SK-N-SH (cell line): ENCODE data around the gene IGFL1.

ENCODE experiments used
- CHD2 ChIP-seq: fragments of 150-350 bp; IDR thresholded peaks from 2 replicates; pipeline ENCODE4 v1.6.1; 2018; ENCODE audit warnings: low read length; ENCODE audit not compliant: partially characterized antibody
- POLR2AphosphoS5 ChIP-seq: IDR thresholded peaks from 2 replicates; pipeline ENCODE4 v1.6.1; 2012; ENCODE audit warnings: low read depth, low read length
- TAF1 ChIP-seq: IDR thresholded peaks from 2 replicates; pipeline ENCODE4 v1.6.1; 2012; ENCODE audit warnings: low read depth, mild to moderate bottlenecking, low read length, moderate library complexity, borderline replicate concordance
- TF ChIP-seq, protein P1 (sequence below): fragments of 200-600 bp; sonication (generic); IDR thresholded peaks from 2 replicates; pipeline ENCODE4 v1.6.1; 2017; ENCODE audit warnings: antibody characterized with exemption, mild to moderate bottlenecking, moderate library complexity
- TF ChIP-seq, protein P2 (sequence below): IDR thresholded peaks from 2 replicates; pipeline ENCODE4 v1.4.0; 2012; ENCODE audit warnings: low read depth
- TF ChIP-seq, protein P3 (sequence below): IDR thresholded peaks from 2 replicates; pipeline ENCODE4 v1.4.0; 2012; ENCODE audit warnings: low read depth, borderline replicate concordance
- TF ChIP-seq, protein P4 (sequence below): IDR thresholded peaks from 2 replicates; pipeline ENCODE4 v1.6.1; 2012; ENCODE audit warnings: mild to moderate bottlenecking, low read depth, low read length, moderate library complexity

DNA sequence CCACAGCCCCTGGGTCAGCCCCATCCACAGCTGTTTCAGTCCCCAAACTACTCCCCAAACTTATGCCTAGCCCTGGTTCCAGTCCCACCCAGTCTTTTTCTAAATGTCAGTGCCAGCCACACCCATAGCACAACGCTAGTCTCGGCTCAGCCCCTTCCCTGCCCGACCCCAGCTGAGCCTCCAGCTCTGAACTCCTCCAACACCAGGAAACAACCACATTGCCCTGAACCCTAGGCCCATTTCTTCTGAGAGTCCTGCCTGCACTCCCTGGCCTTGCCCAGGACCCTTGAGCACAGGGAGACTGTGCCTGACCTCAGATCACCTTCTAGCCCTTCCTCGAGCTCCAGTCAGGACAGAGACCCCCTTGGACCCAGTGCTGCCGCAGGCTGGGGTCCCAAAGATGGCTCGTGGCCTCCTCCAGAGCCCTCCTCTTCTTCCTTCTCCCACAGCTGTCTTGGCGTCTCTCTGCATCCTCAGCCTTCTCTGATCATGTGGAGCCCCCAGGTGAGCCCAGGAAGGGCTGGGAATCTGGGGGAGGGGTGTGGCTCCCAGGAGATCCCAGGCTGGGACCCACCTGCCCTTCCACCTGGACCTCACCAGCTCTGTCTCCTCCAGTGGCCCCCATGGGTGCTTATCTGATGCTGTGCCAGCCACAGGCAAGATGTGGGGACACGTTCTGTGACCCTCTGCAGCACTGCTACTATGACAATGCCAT lies 33.0 kb upstream of the IGFL1 start:
- TF ChIP-seq TAF1 (no peak), POLR2AphosphoS5 (no peak), CHD2 (no peak)
- TF ChIP-seq, protein P1, sequence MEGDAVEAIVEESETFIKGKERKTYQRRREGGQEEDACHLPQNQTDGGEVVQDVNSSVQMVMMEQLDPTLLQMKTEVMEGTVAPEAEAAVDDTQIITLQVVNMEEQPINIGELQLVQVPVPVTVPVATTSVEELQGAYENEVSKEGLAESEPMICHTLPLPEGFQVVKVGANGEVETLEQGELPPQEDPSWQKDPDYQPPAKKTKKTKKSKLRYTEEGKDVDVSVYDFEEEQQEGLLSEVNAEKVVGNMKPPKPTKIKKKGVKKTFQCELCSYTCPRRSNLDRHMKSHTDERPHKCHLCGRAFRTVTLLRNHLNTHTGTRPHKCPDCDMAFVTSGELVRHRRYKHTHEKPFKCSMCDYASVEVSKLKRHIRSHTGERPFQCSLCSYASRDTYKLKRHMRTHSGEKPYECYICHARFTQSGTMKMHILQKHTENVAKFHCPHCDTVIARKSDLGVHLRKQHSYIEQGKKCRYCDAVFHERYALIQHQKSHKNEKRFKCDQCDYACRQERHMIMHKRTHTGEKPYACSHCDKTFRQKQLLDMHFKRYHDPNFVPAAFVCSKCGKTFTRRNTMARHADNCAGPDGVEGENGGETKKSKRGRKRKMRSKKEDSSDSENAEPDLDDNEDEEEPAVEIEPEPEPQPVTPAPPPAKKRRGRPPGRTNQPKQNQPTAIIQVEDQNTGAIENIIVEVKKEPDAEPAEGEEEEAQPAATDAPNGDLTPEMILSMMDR, result no peak
- TF ChIP-seq, protein P2, sequence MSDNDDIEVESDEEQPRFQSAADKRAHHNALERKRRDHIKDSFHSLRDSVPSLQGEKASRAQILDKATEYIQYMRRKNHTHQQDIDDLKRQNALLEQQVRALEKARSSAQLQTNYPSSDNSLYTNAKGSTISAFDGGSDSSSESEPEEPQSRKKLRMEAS, result no peak
- TF ChIP-seq, protein P3, sequence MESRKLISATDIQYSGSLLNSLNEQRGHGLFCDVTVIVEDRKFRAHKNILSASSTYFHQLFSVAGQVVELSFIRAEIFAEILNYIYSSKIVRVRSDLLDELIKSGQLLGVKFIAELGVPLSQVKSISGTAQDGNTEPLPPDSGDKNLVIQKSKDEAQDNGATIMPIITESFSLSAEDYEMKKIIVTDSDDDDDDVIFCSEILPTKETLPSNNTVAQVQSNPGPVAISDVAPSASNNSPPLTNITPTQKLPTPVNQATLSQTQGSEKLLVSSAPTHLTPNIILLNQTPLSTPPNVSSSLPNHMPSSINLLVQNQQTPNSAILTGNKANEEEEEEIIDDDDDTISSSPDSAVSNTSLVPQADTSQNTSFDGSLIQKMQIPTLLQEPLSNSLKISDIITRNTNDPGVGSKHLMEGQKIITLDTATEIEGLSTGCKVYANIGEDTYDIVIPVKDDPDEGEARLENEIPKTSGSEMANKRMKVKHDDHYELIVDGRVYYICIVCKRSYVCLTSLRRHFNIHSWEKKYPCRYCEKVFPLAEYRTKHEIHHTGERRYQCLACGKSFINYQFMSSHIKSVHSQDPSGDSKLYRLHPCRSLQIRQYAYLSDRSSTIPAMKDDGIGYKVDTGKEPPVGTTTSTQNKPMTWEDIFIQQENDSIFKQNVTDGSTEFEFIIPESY, result no peak
- TF ChIP-seq, protein P4, sequence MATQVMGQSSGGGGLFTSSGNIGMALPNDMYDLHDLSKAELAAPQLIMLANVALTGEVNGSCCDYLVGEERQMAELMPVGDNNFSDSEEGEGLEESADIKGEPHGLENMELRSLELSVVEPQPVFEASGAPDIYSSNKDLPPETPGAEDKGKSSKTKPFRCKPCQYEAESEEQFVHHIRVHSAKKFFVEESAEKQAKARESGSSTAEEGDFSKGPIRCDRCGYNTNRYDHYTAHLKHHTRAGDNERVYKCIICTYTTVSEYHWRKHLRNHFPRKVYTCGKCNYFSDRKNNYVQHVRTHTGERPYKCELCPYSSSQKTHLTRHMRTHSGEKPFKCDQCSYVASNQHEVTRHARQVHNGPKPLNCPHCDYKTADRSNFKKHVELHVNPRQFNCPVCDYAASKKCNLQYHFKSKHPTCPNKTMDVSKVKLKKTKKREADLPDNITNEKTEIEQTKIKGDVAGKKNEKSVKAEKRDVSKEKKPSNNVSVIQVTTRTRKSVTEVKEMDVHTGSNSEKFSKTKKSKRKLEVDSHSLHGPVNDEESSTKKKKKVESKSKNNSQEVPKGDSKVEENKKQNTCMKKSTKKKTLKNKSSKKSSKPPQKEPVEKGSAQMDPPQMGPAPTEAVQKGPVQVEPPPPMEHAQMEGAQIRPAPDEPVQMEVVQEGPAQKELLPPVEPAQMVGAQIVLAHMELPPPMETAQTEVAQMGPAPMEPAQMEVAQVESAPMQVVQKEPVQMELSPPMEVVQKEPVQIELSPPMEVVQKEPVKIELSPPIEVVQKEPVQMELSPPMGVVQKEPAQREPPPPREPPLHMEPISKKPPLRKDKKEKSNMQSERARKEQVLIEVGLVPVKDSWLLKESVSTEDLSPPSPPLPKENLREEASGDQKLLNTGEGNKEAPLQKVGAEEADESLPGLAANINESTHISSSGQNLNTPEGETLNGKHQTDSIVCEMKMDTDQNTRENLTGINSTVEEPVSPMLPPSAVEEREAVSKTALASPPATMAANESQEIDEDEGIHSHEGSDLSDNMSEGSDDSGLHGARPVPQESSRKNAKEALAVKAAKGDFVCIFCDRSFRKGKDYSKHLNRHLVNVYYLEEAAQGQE, result no peak
